ENCODE results near the gene ERH. TPM values are rescaled to one million over a fixed set of nuclear protein-coding genes. Genes with fewer than 3 reads are reported as not detected.
"Not testable (repeated sequence)": the region's sequence is repeated elsewhere in the genome, so short reads cannot be mapped to it uniquely, and the experiment has no call there.

Gene ERH
- total RNA-seq, 4 donors from 2014 or later, result 52.6 to 88.0 (median 74.3) TPM

- no peaks in the 10 kb centered on the region for H3K27me3 ChIP-seq
- DNase-seq, result no peak
- H3K9me3 ChIP-seq, result no peaks in the 10 kb centered on the region
- no peak overlapping the region for H3K4me3 ChIP-seq (replicated peaks in 1 of 3)
- H3K27ac ChIP-seq, result no peak overlapping the region
- TF ChIP-seq CTCF (IDR thresholded peaks at IDR 0.05) (no peak), POLR2A (IDR thresholded peaks at IDR 0.05) (no peak)
- WGBS, 2 donors, result 78 to 86% methylated on average over 6 of the region's 6 CpGs
- intact Hi-C loops (cut with DNase I), result no loop called here
- peaks cover 38 to 40% of the 10 kb centered on the region in 2 donors for H3K4me1 ChIP-seq
- no peaks in the 10 kb centered on the region for H3K36me3 ChIP-seq
Observed at GRCh38 chr14:69400154-69400553, 2.1 kb upstream of the ERH start.

DNA sequence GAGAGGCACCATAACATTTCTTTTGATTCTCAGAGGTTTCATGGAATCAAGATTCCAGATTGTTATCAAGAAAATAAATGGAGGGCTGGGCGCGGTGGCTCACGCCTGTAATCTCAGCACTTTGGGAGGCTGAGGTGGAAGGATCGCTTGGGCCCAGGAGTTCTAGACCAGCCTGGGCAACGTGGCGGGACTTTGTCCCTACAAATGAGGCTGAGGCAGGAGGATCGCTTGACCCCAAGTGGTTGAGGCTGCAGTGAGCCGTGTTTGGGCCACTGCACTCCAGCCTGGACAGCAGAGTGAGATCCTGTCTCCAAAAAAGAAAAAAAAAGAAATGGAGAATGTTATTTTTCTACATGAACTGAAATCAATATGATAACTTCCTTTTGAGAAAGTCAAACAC is 1.7 kb upstream of the ERH start:
- Histone ChIP-seq H3K4me1 (peaks cover 38 to 40% of the 10 kb centered on the region in 2 donors), H3K27me3 (no peaks in the 10 kb centered on the region), H3K27ac (no peak overlapping the region), H3K9me3 (no peaks in the 10 kb centered on the region), H3K4me3 (replicated peaks in 1 of 3) (peak overlapping the region in 1 of 3 donors; percentile 69), H3K36me3 (peaks cover 3% of the 10 kb centered on the region in 2 donors)
- intact Hi-C loops (cut with DNase I), result loop anchor here (10.0 kb wide), 1 partner anchor 365 kb away; the partner anchor contains the start of gene SRSF5
- WGBS, 2 donors, result 88 to 92% methylated on average over 8 of the region's 8 CpGs
- TF ChIP-seq POLR2A (IDR thresholded peaks at IDR 0.05) (no peak), CTCF (IDR thresholded peaks at IDR 0.05) (no peak)
- no peak for DNase-seq

GRCh38 chr14:69398818-69399210 is 715 bp upstream of the ERH start:
- 1 to 2% methylated on average over 15 to 18 of the region's 18 CpGs for WGBS, 2 donors
- intact Hi-C loops (cut with DNase I), result loop anchor here (10.0 kb wide), 1 partner anchor 366 kb away; the partner anchor contains the start of gene SRSF5

DNA sequence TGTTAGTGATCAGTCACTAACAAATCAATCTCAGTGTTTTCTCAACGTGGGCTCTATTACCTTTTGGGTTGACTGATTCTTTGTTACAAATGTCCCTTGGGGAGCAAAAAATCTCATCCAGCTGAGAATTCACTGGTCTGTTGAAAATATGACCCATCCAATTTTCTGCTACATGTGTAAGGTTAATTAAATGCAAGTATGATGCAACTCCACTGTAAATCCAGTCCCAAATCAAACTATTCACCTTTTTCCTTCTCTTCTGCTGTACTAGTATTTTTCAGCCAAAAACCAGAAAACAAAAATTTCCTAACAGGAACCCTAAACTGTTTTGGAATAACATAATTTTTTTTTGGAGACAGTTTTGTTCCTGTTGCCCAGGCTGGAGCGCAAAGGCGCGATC is 2.2 kb downstream of the ERH start:
- no peak for DNase-seq
- Histone ChIP-seq H3K9me3 (no peaks in the 10 kb centered on the region), H3K27ac (no peak overlapping the region), H3K4me3 (replicated peaks in 1 of 3) (no peak overlapping the region), H3K27me3 (no peaks in the 10 kb centered on the region), H3K4me1 (peaks cover 25 to 27% of the 10 kb centered on the region in 2 donors), H3K36me3 (peaks cover 27 to 29% of the 10 kb centered on the region in 2 donors)
- WGBS, 2 donors, result 87% methylated on average over 4 of the region's 4 CpGs
- TF ChIP-seq POLR2A (IDR thresholded peaks at IDR 0.05) (no peak), CTCF (IDR thresholded peaks at IDR 0.05) (no peak)
- intact Hi-C loops (cut with DNase I), result loop anchor here (10.0 kb wide), 1 partner anchor 369 kb away; the partner anchor contains the start of gene SRSF5

More at GRCh38 chr14:69398818-69399210, 715 bp upstream of the ERH start:
- Histone ChIP-seq H3K36me3 (peaks cover 11 to 12% of the 10 kb centered on the region in 2 donors), H3K27me3 (no peaks in the 10 kb centered on the region), H3K4me3 (replicated peaks in 1 of 3) (peak overlapping the region; percentile 67 to 98 (median 69)), H3K4me1 (peaks cover 38 to 40% of the 10 kb centered on the region in 2 donors), H3K9me3 (no peaks in the 10 kb centered on the region), H3K27ac (peak overlapping the region; percentile 69 to 84 (median 84))
- DNase-seq, result no peak
- TF ChIP-seq POLR2A (IDR thresholded peaks at IDR 0.05), result no peak
- no peak for TF ChIP-seq CTCF (IDR thresholded peaks at IDR 0.05)

- TF ChIP-seq POLR2A (IDR thresholded peaks at IDR 0.05), result no peak
- TF ChIP-seq CTCF (IDR thresholded peaks at IDR 0.05), result no peak
- DNase-seq, result no peak
- intact Hi-C loops (cut with DNase I), result loop anchor here (10.0 kb wide), 1 partner anchor 372 kb away; the partner anchor contains the start of gene SRSF5
- Histone ChIP-seq H3K4me1 (peaks cover 8 to 9% of the 10 kb centered on the region in 2 donors), H3K4me3 (replicated peaks in 1 of 3) (no peak overlapping the region), H3K36me3 (peaks cover 29 to 37% of the 10 kb centered on the region in 2 donors), H3K27ac (no peak overlapping the region), H3K27me3 (no peaks in the 10 kb centered on the region), H3K9me3 (no peaks in the 10 kb centered on the region)
- WGBS, 2 donors, result 76 to 94% methylated on average over 3 of the region's 3 CpGs
Observed at GRCh38 chr14:69392481-69392880, 5.6 kb downstream of the ERH start.

DNA sequence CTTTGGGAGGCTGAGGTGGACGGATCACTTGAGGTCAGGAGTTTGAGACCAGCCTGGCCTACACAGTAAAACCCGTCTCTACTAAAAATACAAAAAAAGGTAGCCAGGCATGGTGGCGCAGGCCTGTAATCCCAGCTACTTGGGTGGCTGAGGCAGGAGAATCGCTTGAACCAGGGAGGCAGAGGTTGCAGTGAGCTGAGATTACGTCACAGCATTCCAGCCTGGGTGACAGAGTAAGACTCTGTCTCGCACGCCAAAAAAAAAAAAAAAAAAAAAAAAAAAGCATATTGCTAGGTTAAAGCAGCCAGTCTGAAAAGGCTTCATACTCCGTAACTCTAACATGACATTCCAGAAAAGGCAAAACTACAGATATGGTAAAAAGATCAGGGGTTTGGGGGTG is 6.7 kb downstream of the ERH start:
- intact Hi-C loops (cut with DNase I), result loop anchor here (10.0 kb wide), 1 partner anchor 373 kb away; the partner anchor contains the start of gene SRSF5
- H3K27me3 ChIP-seq; H3K4me3 ChIP-seq (replicated peaks in 1 of 3); DNase-seq; H3K4me1 ChIP-seq; H3K27ac ChIP-seq; H3K9me3 ChIP-seq: not testable (repeated sequence)
- 92 to 94% methylated on average over 8 of the region's 8 CpGs for WGBS, 2 donors
- H3K36me3 ChIP-seq, result peaks cover 29 to 43% of the 10 kb centered on the region in 2 donors

Data from thyroid gland (tissue), 4 donors.